ENCODE results near the gene CES2.

CES2 gene

GRCh38 chr16:66961065-66961744 is 25.9 kb downstream of the CES2 start, which contains the start of gene CES3 (continued):
- TF ChIP-seq ZNF610 (tag by site-specific recombination; IDR thresholded peaks at IDR 0.05; ENCODE audit: borderline replicate concordance) = no peak
- no peak for TF ChIP-seq ZFHX2 (tag by site-specific recombination; conservative IDR thresholded peaks at IDR 0.05)
- peak; percentile 53; the same call in 1 of the 2 replicates for TF ChIP-seq ZXDB (tag by site-specific recombination; IDR thresholded peaks at IDR 0.05)
- TF ChIP-seq ZSCAN30 (tag by site-specific recombination; IDR thresholded peaks at IDR 0.05) = peak; percentile 41; the same call in 1 of the 2 replicates
- peak; percentile 55; the same call in 1 of the 2 replicates for TF ChIP-seq REST (tag by site-specific recombination; IDR thresholded peaks at IDR 0.05)
- no peak for TF ChIP-seq ZSCAN5A (tag by site-specific recombination; IDR thresholded peaks at IDR 0.05)
- TF ChIP-seq ZNF521 (tag by site-specific recombination; IDR thresholded peaks at IDR 0.05) = no peak
- TF ChIP-seq KLF10 (tag by site-specific recombination; IDR thresholded peaks at IDR 0.05) = no peak
- TF ChIP-seq CTCF (tag by site-specific recombination; IDR thresholded peaks at IDR 0.05) = peak; percentile 95
- 0 out of 2 replicates have a peak, but pooled peaks have one; percentile 26 for TF ChIP-seq ZFP37 (tag by site-specific recombination; IDR thresholded peaks at IDR 0.05)
- TF ChIP-seq KLF17 (tag by site-specific recombination; IDR thresholded peaks at IDR 0.05) = no peak

GRCh38 chr16:66961914-66962313 is 26.6 kb downstream of the CES2 start:
- H3K27ac ChIP-seq (ENCODE audit: extremely low read depth, low read depth, low read length) = no peak overlapping the region
- no peaks in the 10 kb centered on the region for H3K9me3 ChIP-seq (ENCODE audit: control insufficient read depth, insufficient read depth, low read depth, low read length)
- ChIA-PET CTCF (interaction anchor here (0.6 to 3.8 kb wide), 11 partner anchors 9 to 193 kb away, joined by 3 to 33 read pairs (median 4); partner anchors contain the start of genes CDH16 and CIAO2B), POLR2A (no interaction called here)
- TF ChIP-seq ZBTB20 (tag by site-specific recombination; IDR thresholded peaks at IDR 0.05) = peak; percentile 67; the same call in 1 of the 2 replicates
- TF ChIP-seq TRIM28 (IDR thresholded peaks at IDR 0.05; ENCODE audit: borderline replicate concordance, low read length) = no peak
- H3K4me3 ChIP-seq (ENCODE audit: low read depth, low read length) = no peak overlapping the region
- H3K4me1 ChIP-seq (ENCODE audit: control insufficient read depth, insufficient read depth, low read length) = no peaks in the 10 kb centered on the region
- H3K36me3 ChIP-seq (ENCODE audit: control insufficient read depth in 2 of 2, insufficient read depth in 1 of 2, low read length in 2 of 2) = peaks cover 0 to 39% of the 10 kb centered on the region in 2 experiments; a peak in 1 of 3 replicates

GRCh38 chr16:66964049-66964448 is 28.7 kb downstream of the CES2 start:
- CTCF ChIA-PET = interaction anchor here (0.6 to 2.3 kb wide), 7 partner anchors 12 to 196 kb away, joined by 3 to 10 read pairs (median 3); partner anchors contain the start of genes FBXL8 and TRADD
- POLR2A ChIA-PET = no interaction called here
- peaks cover 4 to 50% of the 10 kb centered on the region in 2 experiments; a peak in 2 of 3 replicates for H3K36me3 ChIP-seq (ENCODE audit: control insufficient read depth in 2 of 2, insufficient read depth in 1 of 2, low read length in 2 of 2)
- no peaks in the 10 kb centered on the region for H3K9me3 ChIP-seq (ENCODE audit: control insufficient read depth, insufficient read depth, low read depth, low read length)
- no peaks in the 10 kb centered on the region for H3K4me1 ChIP-seq (ENCODE audit: control insufficient read depth, insufficient read depth, low read length)
- TF ChIP-seq ZNF580 (tag by site-specific recombination; IDR thresholded peaks at IDR 0.05) (no peak), ZNF302 (tag by site-specific recombination; IDR thresholded peaks at IDR 0.05; ENCODE audit: low read depth) (no peak), ZNF202 (tag by site-specific recombination; IDR thresholded peaks at IDR 0.05; ENCODE audit: borderline replicate concordance) (no peak)
- no peak overlapping the region for H3K27ac ChIP-seq (ENCODE audit: extremely low read depth, low read depth, low read length)
- no peak overlapping the region for H3K4me3 ChIP-seq (ENCODE audit: low read depth, low read length)

All from HEK293 (cell line).